Stimulated activated CD4-positive, alpha-beta T cell treated with anti-CD3 and anti-CD28 coated beads, Interleukin-2, amount 100 ng/mL, for 48 hours (primary cell): Measurements from ENCODE around the gene TRIM7.
"Not testable (repeated sequence)": the region's sequence is repeated elsewhere in the genome, so short reads cannot be mapped to it uniquely, and the experiment has no call there.

ENCODE experiments used
- DNase-seq, 2 donors: peaks; one replicate each; pipeline ENCODE4 v3.0.0-alpha.2; 2020

Gene TRIM7

DNA sequence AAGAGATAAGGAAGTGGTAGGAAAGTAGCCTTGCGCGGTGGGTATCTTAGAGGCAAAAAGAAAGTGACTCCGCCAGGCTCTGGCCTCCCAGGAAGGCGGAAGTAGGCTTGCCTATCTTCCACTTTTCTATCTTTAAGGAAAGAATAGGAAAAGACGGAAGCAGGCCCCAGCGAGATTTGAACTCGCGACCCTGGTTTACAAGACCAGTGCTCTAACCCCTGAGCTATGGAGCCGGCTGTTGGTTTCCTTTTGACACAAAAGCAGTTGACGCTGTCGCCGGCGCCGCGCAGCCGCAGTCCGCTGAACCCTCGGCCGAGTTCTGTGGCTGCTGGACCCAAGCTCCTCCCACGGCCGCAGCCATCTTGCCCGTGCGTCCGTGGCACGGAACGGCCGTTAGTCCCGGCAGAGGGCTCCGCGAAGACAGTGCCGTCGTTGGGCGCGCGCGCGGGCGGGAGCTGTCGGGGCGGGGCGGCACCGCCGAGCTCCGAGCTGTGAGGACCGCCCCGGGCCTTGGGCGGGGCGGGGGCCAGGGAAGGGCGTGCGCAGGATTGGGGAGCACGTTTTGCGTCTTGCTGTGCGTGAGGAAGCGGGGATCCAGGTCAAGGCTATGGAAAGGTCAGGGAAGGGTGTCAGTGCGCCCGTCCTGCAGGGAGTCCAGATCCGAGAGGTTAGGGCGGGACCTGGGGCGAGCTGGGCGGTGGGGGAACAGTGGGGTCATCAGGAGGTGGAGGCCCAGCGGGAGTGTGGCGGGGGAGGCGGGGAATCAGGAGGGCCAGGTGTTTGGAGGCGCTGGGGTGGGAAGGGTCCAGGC, 13.3 kb downstream of the TRIM7 start:
- peak; percentile 96 to 97 for DNase-seq

DNA sequence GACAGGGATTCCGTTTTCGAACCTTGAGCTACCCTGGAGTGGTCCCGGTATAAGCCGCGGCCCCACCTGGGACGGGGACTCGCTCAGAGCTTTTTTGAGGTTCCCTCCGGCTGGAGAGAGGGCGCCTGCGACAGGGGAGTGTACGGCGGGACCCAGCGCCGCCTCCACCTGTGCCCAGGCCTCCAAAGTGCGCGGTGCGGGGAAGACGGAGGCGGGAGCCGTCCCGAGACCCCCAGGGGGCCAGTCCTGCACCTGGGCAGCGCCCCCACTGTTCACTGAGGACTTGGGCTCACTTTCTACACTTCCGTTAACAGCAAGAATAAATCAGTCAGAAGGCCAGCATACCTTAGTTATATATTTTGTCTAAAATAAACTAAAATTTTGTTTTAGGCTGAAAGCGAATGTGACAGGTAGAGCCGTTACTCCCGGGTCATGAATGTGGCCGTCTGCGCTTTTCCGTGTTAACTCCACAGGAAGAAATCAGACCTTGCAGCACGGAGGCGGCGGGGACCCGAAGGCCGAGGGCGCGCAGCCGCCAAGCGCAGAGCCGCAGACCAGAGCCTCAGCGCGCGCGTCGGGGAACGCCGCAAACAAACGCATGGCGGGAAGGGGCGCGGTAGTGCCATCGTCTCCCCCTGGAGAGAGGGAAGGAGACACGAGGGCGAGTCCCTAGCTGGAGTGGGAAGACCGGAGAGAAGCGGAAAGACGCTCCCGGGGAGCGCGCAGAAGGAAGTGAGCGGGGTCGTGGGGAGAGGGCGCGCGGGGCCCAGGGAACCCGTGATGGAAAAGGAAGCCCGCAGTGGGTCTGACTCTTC, 14.1 kb downstream of the TRIM7 start:
- DNase-seq = peak in 1 of 2 donors; percentile 51

DNA sequence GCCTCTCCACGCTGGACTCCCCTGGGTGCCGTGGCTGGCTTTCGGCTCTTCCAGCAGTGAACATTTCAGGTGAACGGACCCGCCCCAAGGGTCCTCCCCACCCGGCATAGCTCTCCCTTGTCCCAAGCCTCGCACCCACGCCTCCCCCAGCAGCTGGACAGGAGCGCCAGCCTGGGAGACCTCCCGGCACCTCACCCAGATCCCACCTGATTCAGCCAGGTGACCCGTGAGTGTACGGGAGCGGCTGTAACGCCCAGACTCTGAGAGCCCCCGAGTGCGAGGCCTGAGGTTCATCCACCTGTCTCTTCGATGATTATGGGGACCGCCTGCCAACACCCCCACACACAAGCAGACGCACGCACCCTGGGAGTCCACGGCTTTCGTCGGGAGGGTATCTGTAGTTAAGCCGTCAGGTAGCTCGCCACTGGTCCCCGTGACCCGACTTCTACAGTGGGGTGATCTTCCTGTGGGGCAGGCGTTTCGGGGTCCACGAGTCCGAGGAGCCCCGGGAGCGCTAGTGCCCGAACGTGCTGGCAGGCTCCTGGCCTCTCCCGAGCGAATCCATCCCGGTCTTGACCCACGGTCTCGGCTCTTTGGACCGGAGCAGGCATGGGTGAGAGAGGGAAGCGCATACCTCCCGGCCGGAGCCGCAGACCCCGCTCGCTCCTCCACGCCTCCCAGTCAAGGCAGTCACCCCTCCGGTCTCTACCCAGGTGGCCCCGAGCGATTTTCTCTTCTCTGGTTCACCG, 14.9 kb downstream of the TRIM7 start:
- DNase-seq = no peak

DNA sequence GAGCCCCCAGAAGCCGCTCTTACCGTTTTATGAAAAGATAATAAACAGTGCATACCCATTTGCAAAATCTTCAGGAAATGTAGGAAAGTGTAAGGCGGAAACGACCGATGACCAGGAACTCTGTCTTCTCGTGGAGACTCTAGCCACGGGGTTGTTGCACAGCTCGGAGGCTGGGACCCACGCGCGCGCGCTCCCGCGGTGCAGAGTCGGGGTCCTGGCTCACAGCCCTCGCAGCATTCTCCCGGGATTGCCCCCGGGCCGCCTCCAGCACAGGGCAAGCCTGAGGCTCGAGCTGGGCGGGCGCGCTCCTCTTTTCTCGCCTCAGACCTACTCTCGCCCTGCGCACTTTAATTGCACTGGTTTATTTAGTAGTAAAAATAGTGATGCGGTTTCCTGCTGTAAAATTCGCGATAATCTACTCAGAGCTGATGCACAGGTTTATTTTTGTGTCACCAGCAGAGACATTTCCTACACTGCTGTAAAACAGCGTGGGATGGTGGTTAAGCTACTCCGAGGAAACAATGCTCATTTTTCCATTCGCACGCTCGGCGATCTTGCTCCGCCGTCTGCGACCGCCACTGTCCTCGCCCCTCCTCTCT, 15.5 kb downstream of the TRIM7 start:
- peak; percentile 49 to 58 for DNase-seq

DNA sequence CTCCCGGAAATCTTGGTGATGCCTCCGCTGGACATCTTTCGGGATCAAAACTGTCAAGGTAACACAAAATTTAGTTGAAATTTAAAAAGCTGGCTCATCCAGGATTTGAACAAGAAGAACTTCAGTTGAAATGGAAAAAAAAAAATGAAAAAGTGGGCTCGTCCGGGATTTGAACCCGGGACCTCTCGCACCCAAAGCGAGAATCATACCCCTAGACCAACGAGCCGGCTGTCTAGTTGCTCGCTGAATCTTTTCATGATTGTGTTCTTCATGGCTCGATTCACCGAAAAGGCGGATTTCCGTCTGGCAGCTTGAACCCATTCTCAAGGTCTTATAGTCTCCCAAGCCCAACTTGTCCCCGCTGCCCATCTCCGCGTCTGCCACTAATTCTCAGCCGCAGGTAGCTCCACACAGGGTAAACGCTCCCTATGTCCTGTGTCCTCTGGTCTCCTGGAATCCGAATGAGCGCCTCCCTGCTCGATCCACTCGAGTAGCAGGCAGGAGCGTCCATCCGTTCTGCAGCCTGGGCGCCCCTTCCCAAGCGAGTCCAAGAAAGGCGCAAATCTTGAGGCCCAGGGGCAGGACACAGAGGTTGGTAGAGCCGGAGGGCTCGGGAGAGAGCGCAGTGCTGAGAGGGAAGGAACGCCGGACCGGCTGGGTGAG, 16.2 kb downstream of the TRIM7 start:
- peak; percentile 83 to 86 for DNase-seq

DNA sequence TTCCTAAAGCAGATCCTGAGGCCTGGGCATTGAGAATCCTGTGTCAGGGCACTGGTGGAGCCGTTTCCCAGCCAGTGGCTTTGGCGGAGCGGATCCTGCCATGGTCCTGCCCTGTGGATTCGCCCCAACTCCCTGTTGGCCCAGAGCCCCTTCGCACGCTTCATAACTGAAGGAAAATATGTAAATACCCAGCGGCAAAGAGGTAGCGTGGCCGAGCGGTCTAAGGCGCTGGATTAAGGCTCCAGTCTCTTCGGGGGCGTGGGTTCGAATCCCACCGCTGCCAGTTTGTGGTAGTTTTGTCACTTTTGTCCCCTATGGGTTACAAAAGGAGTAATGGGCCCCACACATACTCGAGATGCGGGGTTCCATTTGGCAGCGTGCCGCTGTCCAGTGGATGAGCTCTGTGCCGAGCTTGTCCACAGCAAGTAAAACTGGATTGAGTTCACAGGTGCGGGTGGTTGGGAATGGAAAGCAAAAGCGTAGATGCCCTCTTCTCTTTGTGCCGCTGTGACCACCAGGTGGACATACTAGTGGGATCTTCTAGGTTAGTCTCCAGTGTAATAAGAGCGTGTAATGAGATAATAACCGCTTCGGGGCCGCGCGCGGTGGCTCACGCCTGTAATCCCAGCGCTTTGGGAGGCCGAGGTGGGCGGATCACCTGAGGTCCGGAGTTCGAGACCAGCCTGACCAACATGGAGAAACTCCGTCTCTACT, 17.3 kb downstream of the TRIM7 start:
- peak; percentile 72 to 73 for DNase-seq

DNA sequence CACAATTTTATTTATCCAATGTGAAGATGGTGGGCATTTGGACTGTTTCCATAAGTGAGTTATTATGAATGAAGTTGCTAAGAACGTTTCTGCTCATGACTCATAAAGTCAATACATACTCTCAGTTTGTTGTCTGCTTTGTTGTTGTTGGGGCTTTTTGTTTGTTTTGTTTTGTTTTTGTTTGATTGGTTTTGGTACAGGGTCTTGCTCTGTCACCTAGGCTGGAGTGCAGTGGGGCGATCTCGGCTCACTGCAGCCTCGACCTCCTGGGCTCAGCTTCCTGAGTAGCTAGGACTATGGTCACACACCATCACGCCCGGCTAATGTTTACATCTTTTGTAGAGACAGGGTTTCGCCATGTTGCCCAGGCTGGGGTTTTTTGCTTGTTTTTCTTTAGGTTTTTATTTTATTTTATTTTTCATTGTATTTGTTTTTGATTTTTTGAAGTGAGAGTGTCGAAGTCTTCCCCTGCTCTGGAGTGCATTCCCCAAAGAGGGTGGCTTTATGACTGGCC, 18.0 kb downstream of the TRIM7 start:
- no peak for DNase-seq

DNA sequence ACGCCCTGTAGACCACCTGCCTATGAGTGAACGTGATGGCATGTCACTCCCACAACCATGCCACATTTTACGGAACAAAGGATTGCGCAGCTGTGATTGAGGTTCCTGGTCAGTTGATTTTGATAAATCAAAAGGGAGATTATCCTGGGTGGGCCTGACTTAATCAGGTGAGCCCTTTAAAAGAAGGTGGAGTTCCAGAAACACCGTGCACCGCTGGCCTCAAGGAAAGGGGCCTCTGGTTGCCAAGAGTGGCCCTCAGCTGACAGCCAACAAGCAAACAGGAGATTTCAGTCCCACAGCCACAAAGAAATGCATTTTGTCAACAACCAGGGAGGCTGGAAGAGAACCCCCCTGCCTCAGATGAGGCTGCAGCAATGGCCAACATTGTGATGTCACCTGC, 19.0 kb downstream of the TRIM7 start:
- no peak for DNase-seq

DNA sequence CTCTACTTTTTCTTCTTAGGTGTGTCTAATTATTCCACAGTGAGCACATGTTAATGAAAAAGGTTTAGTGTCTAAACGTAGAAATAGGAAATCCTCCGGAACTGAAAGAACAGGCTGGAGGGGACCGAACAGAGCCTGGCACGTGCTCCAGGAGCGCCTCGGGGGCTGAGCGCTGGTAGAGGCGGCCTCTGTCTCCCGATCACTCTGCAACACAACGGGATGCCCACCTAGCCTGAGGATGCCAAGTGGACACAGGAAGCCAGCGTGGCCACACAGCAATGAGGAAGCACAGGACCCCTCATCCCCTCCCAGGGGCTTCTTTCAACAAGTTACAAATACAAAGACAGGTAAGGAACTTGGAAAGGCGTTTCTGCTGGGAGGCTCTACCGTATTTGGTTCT, 19.4 kb downstream of the TRIM7 start:
- no peak for DNase-seq

DNA sequence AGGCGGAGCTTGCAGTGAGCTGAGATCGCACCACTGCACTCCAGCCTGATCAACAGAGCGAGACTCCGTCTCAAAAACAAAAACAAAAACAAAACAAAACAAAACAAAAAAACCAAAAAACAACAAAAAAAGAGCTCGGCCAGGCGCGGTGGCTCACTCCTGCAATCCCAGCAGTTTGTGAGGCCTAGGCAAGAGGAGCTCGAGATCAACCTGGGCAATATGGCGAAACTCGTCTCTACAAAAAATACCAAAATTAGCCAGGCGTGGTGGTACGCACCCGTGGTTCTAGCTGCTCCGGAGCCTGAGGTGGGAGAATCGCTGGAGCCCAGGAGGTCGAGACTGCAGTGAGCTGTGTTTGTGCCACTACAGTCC, 20.2 kb downstream of the TRIM7 start:
- DNase-seq = no peak

DNA sequence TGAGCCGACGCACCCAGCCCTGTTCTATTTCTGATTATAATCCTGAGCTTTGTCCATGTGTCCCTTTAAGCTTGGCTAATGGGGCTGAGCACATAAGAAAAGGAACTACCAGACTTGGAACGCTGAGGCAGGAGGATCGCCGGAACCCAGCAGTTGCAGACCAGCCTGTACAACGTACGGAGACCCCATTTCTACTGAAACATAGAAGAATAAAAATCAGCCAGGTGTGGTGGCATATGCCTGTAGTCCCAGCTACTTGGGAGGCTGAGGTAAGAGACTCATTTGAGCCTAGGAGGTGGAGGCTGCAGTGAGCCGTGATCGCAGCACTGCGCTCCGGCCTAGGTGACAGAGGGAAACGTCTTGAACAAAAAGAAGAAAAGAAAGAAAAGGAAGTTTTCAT, 22.3 kb downstream of the TRIM7 start:
- no peak for DNase-seq

DNA sequence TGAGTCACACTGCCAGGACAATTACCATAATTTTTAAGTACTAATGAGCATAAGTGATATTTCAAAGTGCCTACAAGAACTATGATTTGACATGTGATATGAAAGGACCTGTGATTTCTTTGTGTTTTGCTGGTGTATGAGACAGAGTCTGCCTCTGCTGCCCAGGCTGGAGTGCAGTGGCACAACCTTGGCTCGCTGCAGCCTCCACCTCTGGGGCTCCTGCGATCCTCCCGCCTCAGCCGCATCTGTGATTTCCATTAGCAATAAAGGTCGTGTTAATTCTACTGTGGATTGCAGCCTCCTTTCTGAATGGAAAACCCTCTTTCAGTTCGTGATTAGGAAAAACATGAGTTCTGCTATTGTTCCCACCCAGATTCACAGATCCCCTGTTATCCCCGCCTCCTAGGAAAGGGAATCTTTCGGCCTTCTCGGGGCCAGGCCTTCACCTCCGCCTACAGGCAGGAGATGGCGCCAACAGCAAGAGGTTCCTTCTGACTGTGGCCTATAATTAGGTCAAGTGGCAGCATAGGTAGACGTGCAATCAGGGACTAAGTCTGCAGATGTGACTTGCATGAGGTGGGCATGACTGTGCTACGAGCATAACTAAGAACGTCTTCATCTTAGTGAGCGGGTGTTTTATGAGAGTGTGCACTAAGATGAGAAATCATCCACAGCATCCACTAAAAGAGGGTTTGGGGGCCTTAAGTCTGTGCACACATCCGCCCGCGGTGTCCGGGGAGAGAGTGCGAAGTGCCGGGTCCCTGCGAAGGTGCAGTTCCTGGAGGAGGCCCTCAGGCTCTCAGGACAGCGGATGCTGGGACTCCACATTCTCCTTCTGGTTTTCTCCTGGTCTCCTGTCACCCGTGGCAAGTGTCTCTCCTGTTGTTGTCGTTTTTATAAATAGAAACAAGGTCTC, 23.1 kb downstream of the TRIM7 start:
- no peak for DNase-seq

DNA sequence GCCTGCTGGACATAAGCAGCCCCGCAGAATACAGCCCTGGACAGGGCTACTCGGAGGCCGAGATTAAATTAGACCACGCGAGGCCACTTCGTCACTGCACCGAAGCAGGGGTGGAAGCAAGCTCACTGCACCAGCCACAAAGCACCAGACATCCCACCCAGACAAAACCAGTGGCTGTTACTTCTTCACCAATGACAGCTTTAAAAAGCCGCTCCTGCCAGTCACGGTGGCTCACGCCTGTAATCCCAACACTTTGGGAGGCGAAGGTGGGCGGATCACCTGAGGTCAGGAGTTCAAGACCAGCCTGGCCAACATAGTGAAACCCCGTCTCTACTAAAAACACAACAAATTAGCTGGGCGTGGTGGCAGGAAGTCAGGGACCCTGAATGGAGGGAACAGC, 27.4 kb downstream of the TRIM7 start:
- not testable (repeated sequence) for DNase-seq

DNA sequence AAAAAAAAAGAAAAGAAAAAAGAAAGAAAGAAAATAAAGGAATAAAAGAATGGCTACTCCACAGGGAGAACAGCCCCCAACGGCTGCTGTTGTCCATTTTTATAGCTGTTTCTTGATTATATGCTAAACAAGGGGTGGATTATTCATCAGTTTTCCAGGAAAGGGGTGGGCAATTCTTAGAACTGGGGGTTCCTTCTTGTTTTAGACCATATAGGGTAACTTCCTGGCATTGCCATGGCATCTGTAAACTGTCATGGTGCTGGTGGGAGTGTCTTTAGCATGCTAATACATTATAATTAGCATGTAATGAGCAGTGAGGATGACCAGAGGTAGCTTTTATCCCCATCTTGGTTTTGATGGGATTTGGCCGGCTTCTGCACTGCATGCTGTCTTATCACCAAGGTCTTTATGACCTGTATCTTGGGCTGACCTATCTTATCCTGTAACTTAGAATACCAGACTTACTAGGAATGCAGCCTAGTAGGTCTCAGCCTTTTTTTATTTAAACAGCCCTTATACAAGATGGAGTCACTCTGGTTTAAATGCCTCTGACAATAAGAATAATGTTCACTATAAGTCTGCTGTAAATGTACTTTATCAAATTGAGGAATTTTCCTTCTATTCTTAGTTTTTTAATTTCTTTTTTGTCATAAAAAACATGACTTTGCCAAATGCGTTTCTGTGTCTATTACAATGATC, 28.6 kb downstream of the TRIM7 start:
- DNase-seq = no peak

DNA sequence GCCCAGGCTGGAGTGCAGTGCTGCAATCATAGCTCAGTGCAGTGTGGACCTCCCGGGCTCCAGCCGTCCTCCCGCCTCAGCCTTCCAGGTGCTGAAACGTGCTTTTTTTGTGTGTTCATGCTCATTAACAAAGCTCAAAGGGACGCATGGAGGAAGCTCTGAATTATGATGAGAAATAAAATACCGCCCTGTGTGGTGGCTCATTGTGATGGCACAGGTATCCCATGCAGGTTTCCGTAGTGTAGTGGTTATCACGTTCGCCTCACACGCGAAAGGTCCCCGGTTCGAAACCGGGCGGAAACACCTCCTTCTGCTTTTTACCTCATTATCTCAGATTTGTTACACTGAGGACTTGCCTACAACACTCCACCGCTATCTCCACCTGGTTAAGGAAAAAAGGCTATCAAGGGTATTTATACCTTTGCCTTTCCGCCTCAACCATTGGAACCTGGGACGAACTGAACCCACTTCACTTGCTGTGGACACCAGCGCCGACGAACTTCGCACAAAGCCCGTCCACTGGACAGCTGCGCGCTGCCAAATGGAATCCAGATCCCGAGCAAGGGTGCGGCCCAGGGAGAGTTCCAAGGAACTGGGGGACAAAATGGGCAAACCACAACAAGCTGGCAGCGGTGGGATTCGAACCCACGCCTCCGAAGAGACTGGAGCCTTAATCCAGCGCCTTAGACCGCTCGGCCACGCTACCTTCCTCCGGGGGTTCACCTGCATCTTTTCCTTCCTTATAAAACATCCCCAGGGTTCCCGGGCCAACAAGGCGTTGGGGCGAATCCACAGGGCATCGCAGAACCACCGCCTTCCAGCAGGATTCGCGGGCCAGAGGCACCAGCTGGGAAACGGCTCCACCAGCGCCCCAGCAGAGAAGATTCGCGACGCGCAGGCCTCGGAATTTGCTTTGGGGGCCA, 31.3 kb downstream of the TRIM7 start:
- DNase-seq = peak; percentile 67 to 75

DNA sequence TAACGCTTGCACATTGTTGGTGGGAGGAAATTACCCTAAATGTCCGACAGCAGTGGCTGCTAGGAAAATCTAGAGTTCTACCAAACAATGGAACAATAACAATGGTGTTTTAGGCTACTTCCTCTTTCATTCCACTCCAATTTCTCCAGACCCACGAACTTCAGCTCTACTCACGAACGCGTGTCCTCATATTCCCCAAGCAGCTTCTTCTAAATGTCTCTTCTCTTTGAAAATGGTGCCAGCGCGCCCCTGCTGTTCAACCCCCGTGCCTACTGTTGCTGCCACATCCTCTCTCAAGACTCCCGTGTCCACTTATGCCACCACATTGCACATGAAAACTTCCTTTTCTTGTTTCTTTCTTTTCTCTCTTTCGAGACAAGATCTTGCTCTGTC, 32.0 kb downstream of the TRIM7 start:
- DNase-seq = peak in 1 of 2 donors; percentile 75

DNA sequence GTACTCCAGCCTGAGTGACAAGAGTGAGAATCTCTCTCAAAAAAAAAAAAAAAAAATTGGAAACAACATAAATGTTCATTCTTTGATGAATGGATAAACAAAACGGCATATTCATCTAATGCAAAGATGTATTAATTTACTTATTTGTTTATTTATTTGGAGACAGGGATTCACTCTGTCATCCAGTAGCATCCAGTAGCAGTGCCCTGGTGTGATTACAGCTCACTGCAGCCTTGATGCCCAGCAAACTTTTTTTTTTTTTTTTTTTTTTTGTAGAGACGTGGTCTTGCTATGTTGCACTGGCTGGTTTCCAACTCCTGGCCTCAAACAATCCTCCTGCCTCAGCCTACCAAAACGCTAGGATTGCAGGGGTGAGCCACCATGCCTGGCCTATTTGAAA, 33.2 kb downstream of the TRIM7 start:
- DNase-seq = no peak

DNA sequence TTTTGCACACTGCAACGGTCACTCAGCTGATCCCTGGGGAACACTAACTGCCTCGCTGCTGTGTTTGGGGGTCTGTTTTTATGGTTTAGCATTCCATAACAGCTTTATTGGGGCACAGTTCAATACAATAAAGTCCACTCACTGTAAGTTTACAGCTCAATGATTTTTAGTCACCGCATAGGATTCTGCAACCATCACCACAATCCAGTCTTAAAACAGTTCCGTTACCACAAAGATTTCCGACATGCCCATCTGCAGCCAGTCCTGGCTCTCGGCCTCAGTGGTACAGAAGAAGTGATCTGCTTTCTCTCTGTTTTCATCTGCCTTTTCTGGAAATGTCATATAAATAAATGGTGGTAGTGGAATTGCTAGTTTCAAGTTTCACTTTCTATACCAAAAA, 34.0 kb downstream of the TRIM7 start:
- no peak for DNase-seq
